ENCODE measurements around the gene AGRN.

GRCh38 chr1:1035291-1035943, 15.5 kb downstream of the AGRN start:
- TF ChIP-seq, protein P1, sequence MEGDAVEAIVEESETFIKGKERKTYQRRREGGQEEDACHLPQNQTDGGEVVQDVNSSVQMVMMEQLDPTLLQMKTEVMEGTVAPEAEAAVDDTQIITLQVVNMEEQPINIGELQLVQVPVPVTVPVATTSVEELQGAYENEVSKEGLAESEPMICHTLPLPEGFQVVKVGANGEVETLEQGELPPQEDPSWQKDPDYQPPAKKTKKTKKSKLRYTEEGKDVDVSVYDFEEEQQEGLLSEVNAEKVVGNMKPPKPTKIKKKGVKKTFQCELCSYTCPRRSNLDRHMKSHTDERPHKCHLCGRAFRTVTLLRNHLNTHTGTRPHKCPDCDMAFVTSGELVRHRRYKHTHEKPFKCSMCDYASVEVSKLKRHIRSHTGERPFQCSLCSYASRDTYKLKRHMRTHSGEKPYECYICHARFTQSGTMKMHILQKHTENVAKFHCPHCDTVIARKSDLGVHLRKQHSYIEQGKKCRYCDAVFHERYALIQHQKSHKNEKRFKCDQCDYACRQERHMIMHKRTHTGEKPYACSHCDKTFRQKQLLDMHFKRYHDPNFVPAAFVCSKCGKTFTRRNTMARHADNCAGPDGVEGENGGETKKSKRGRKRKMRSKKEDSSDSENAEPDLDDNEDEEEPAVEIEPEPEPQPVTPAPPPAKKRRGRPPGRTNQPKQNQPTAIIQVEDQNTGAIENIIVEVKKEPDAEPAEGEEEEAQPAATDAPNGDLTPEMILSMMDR (IDR thresholded peaks at IDR 0.05): no peak
- TF ChIP-seq POLR2A (IDR thresholded peaks at IDR 0.05): no peak
